Fibroblast of pulmonary artery (primary cell): ENCODE data around the gene ASB2.

Experiments used
- DNase-seq: peaks from one replicate; pipeline ENCODE4 v3.0.0-alpha.2; 2010; ENCODE audit warnings: low read depth
- H3K4me3 ChIP-seq: replicated peaks from 2 replicates; pipeline ENCODE4 v1.5.1; 2011; ENCODE audit warnings: low read depth, mild to moderate bottlenecking, control low read depth, low read length, moderate library complexity
- CTCF ChIP-seq: IDR thresholded peaks from 2 replicates; pipeline ENCODE4 v1.5.1; 2011; ENCODE audit warnings: mild to moderate bottlenecking, control low read depth, low read length, inconsistent platforms; ENCODE audit errors: missing control alignments

ASB2 gene

GRCh38 chr14:93964820-93965286, 11.5 kb downstream of the ASB2 start:
- TF ChIP-seq CTCF = no peak
- no peak overlapping the region for H3K4me3 ChIP-seq
- DNase-seq = no peak

GRCh38 chr14:93964281-93964680, 12.1 kb downstream of the ASB2 start:
- TF ChIP-seq CTCF = no peak
- DNase-seq = no peak
- H3K4me3 ChIP-seq = no peak overlapping the region

DNA sequence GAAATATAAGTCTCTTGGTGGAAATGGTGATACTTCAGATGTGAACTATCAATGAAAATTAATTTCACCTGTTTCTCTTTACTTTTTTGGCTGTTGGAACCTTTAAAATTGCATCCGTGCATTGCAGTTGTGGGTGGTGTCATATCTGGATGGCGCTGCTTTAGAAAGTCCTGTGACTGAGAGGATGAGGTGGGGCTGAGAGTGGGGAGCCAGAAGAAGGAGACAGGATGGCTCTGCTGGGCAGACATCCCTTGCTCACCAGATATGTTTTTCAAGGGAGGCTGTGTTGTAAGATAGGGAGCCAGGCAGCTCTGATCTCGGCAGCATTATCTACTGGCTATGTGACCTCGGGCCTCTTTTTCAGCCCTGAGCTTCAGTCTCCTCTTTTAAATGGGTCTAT, 12.7 kb downstream of the ASB2 start:
- no peak for TF ChIP-seq CTCF
- no peak for DNase-seq
- no peak overlapping the region for H3K4me3 ChIP-seq

- no peak overlapping the region for H3K4me3 ChIP-seq
- no peak for DNase-seq
- TF ChIP-seq CTCF = no peak
Measured at GRCh38 chr14:93962701-93963601, 13.4 kb downstream of the ASB2 start.

GRCh38 chr14:93961620-93962019, 14.8 kb downstream of the ASB2 start:
- H3K4me3 ChIP-seq = no peak overlapping the region
- no peak for DNase-seq
- no peak for TF ChIP-seq CTCF

GRCh38 chr14:93960774-93961438, 15.5 kb downstream of the ASB2 start:
- TF ChIP-seq CTCF = no peak
- H3K4me3 ChIP-seq = no peak overlapping the region
- no peak for DNase-seq
